Fibroblast of skin of right biceps (primary cell): ENCODE data around the gene FAM117B.
A peak's percentile ranks its signal among the peaks of the same experiment; 100 is the strongest.
"Not testable (repeated sequence)": the region's sequence is repeated elsewhere in the genome, so short reads cannot be mapped to it uniquely, and the experiment has no call there.

Experiments
- DNase-seq: peaks from one replicate; pipeline ENCODE4 v3.0.0-alpha.2; 2013

Gene FAM117B

GRCh38 chr2:202705446-202706020 is 70.8 kb downstream of the FAM117B start:
- DNase-seq = no peak

GRCh38 chr2:202714971-202715935 is 80.5 kb downstream of the FAM117B start:
- not testable (repeated sequence) for DNase-seq

GRCh38 chr2:202716114-202716718 is 81.4 kb downstream of the FAM117B start:
- DNase-seq = no peak

- DNase-seq = no peak
Observed at GRCh38 chr2:202716953-202717597, 82.3 kb downstream of the FAM117B start.

- no peak for DNase-seq
Observed at GRCh38 chr2:202717598-202718310, 83.0 kb downstream of the FAM117B start.

GRCh38 chr2:202718614-202719013 is 83.8 kb downstream of the FAM117B start:
- DNase-seq = peak; percentile 75

GRCh38 chr2:202720226-202720625 is 85.5 kb downstream of the FAM117B start:
- DNase-seq = no peak

- DNase-seq = peak; percentile 68
Observed at GRCh38 chr2:202721621-202722020, 86.9 kb downstream of the FAM117B start.

GRCh38 chr2:202723746-202724145 is 89.0 kb downstream of the FAM117B start:
- no peak for DNase-seq

GRCh38 chr2:202726070-202726469 is 91.3 kb downstream of the FAM117B start:
- DNase-seq = no peak

GRCh38 chr2:202736826-202737225 is 102.1 kb downstream of the FAM117B start:
- DNase-seq = no peak

- DNase-seq = no peak
Observed at GRCh38 chr2:202743613-202744012, 108.8 kb downstream of the FAM117B start.

GRCh38 chr2:202749477-202749876 is 114.7 kb downstream of the FAM117B start:
- no peak for DNase-seq

- no peak for DNase-seq
Observed at GRCh38 chr2:202750763-202751427, 116.1 kb downstream of the FAM117B start.

GRCh38 chr2:202752071-202752470 is 117.3 kb downstream of the FAM117B start:
- DNase-seq = no peak

GRCh38 chr2:202754936-202755335 is 120.2 kb downstream of the FAM117B start:
- no peak for DNase-seq

GRCh38 chr2:202756598-202756997 is 121.8 kb downstream of the FAM117B start:
- no peak for DNase-seq

- no peak for DNase-seq
Observed at GRCh38 chr2:202757339-202757738, 122.6 kb downstream of the FAM117B start.

GRCh38 chr2:202758128-202758527 is 123.4 kb downstream of the FAM117B start:
- DNase-seq = no peak

- no peak for DNase-seq
Observed at GRCh38 chr2:202758604-202759003, 123.8 kb downstream of the FAM117B start.

GRCh38 chr2:202760848-202761247 is 126.1 kb downstream of the FAM117B start:
- DNase-seq = no peak

GRCh38 chr2:202762556-202762955 is 127.8 kb downstream of the FAM117B start:
- no peak for DNase-seq
